Measurements from ENCODE around the gene PRKCA.

The PRKCA gene

GRCh38 chr17:66775271-66775670 is 472.9 kb downstream of the PRKCA start:
- no peak for DNase-seq (ENCODE audit: low read depth in 2 of 2)

DNA sequence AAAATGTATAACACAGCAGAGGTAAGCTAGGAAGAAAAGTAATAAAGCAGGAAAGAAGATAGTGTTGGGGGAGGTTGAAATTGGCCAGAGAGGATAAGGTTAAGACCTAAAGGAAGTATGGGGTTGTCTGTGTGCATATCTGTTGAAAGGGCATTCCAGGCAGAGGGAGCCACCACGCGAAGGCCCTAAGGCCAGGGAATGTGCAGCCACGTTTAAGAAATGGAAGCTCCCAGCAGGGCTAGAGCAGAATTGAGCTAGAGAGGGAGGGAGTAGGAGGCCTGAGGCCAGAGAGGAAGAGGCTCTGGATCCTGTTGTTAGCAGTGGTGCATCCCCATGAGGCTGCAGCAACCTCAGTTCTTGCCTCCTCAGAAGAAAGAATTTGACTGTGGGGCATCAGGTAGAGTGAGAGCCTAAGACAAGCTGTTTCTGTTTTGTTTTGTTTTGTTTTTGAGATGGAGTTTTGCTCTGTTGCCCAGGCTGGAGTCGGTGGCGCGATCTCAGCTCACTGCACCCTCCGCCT is 473.5 kb downstream of the PRKCA start:
- DNase-seq (ENCODE audit: low read depth in 2 of 2) = no peak

- DNase-seq (ENCODE audit: low read depth in 2 of 2) = no peak
Observed at GRCh38 chr17:66776999-66777688, 474.7 kb downstream of the PRKCA start.

- no peak for DNase-seq (ENCODE audit: low read depth in 2 of 2)
Observed at GRCh38 chr17:66777689-66778225, 475.3 kb downstream of the PRKCA start.

GRCh38 chr17:66778531-66779236 is 476.3 kb downstream of the PRKCA start:
- DNase-seq (ENCODE audit: low read depth in 2 of 2) = no peak

- DNase-seq (ENCODE audit: low read depth in 2 of 2) = no peak
Observed at GRCh38 chr17:66779237-66779606, 476.8 kb downstream of the PRKCA start.

GRCh38 chr17:66781135-66781534 is 478.7 kb downstream of the PRKCA start:
- DNase-seq (ENCODE audit: low read depth in 2 of 2) = no peak

DNA sequence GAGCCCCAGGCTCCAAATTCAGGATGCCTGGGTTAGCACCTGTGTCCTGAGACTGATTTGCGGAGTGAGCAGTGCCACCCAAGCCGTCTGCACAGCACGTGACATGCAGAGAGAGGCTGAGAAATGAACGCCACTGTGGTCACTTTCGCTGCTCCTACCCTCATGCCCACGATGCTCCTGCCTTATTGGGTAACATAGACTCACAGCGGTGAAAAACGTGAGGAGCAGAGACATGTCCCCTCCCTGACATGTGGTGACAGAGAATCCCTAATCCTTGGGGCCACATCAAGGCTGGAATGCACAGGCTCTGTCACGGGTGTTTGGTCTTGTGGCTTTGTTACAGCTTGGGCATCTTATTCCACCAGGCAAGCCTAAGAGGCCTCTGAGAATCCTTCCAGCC is 480.4 kb downstream of the PRKCA start:
- no peak for DNase-seq (ENCODE audit: low read depth in 2 of 2)

DNA sequence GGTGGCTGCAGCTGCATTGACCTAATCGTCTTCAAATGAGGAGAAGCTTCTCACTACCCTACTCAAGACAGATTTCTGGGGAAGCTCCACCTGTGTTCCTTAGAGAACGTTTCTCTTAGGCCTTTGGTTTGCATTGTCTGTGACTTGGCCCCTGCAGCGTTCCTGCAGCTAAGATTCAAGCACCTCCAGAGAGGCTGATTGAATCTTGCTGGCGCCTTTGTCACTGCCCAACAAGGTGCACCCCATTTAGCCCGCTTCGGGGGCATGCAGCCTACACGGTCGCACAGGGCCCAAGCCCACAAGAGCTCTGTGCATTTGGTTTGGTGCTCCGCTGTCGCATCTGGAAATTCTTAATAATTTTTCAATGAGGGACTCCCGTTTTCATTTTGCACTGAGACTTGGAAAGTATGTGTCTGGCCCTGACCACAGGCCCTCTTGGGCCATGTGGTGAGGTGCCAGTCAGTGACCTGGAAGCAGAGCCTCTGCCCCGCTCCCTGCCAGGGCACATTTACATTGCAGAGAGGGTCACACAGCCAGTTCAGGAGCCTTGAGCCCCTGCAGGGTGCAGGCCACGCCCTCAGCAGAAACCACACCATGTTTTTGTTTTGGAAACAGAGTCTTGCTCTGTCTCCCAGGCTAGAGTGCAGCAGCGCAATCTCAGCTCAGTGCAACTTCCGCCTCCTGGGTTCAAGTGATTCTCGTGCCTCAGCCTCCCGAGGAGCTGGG is 481.4 kb downstream of the PRKCA start:
- no peak for DNase-seq (ENCODE audit: low read depth in 2 of 2)

- no peak for DNase-seq (ENCODE audit: low read depth in 2 of 2)
Observed at GRCh38 chr17:66784621-66785364, 482.4 kb downstream of the PRKCA start.

GRCh38 chr17:66786107-66786506 is 483.7 kb downstream of the PRKCA start:
- no peak for DNase-seq (ENCODE audit: low read depth in 2 of 2)

GRCh38 chr17:66787914-66788313 is 485.5 kb downstream of the PRKCA start:
- DNase-seq (ENCODE audit: low read depth in 2 of 2) = no peak

DNA sequence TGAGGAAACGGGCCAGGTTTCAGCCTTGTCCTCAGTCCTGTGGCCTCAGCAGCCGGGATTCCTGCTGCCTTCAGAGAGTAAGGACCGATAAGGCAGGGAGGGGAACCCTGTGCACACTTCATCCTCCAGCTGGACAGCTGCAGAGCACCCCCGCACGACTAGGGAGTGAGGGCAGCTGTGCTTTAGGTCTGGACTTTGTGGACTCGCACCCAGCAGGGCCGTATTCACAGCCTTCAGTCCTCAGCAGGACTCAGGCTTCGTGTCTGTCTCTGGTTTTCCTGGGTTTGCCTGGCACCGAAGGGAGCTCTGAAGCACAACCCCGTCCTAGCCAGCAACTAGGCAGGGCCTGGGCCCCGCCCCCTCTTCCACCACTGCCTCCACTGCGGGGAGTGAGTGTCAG is 486.7 kb downstream of the PRKCA start:
- no peak for DNase-seq (ENCODE audit: low read depth in 2 of 2)

- no peak for DNase-seq (ENCODE audit: low read depth in 2 of 2)
Observed at GRCh38 chr17:66789961-66790437, 487.6 kb downstream of the PRKCA start.

DNA sequence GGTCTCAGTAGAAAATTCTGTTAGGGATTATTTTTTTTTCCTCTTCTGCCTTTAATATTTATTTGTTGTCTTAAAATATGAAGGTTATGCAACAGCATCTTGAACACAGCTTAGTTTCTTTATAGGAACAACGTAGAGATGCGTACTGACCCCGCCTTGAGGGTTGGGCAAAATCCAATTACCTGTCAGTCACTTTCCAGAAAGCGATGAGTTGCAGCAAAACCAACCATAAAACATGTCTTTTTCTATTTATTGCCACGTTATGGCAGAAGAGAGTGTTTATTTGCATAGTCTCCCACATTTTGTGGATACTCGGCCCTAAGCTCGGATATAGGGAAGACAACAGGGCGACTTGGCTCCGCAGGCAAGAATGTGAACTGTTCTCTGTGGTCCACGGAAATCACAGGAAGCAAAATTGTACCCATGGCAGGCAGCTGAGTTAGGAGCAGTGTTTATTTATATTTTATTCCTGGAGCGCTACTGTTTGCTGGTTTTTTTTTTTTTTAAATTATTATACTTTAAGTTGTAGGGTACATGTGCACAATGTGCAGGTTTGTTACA is 488.2 kb downstream of the PRKCA start:
- DNase-seq (ENCODE audit: low read depth in 2 of 2) = no peak

DNA sequence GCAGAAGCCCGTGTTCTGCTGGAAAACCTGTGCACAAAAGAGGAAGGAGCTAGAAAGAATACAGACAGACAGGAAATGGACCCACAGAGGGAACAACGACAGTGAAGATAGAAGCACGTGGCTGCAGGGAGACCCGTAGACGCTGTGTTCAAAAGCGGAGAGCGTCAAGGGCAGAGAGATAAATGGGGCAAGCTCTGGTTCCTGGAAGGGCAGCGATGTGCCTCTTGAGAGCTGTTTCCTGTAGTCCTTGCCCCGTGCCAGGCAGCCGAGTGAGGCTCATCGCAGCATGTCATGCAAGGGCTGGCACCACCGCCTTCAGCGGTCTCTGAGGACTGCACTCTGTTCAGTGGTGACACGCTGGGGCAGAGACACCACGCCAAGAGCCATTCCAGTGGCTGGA is 488.9 kb downstream of the PRKCA start:
- DNase-seq (ENCODE audit: low read depth in 2 of 2) = no peak

DNA sequence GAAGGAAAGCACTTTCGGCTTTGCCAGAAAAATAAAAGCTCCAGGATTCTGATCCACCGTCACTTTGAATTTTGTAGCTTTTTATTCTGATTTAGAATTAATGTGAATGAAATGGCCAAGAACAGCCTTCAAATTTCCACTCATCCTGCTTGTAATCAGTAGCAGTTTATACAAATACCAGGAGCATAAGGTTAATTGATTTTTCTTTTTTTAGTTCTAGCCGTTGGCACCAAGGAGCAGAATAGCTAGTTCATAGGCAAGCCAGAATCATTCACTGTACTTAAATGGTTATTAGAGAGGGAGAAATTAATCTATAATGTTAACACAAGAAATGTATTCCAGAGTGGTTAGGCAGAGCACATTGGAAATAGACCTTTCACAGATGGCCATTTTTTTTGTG is 491.4 kb downstream of the PRKCA start:
- DNase-seq (ENCODE audit: low read depth in 2 of 2) = no peak

DNA sequence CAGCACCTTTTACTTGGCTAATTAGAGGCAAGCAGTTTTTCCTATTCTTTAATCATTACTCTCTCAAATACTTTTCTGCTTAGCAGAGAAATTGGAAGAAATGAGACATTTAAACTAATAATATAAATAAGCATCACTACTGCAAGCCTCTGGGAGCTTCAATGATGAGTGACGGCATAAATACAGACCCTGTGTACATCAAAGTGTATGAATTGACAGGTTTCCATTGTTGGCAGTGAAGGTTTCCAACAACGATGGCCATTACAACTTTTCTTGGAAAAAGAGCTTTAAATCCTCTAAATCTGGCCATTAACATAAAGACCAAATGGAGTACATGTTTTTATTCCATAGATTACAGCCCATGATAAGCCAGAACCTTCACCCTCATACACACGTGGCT is 493.1 kb downstream of the PRKCA start:
- no peak for DNase-seq (ENCODE audit: low read depth in 2 of 2)

DNA sequence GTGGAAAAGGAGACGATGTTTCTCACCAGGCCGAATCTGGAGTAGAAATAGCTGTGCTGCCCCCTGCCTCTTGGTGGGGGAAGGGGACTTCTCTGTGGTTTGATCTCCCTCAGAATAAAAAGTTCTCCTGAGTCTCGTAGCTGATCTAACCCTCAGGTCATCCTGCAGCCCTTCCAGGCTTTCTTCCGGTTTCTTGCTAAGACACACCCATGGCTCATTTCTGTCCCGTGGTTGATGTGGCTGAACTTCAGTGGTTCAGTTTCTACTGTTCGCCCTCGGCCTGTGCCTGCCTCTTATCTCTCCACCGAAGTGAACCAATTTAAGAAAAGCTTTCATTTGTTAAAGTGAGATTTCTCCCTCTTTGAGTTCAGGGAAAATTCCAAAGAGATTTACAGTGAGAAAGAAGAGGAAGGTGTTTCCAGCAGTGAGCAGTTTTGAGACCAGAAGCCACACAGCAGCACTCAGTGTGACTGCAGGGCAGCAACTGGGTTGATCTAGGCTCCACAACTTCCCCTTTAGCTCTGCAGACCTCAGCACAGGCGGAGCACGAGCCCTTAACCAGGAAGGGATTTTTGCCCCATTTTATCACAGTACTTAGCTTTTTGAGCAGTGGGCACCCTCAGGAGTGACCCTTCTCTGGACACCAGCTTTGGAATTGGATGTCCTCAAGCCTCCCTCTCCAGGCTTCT is 497.6 kb downstream of the PRKCA start:
- DNase-seq (ENCODE audit: low read depth in 2 of 2) = no peak

DNA sequence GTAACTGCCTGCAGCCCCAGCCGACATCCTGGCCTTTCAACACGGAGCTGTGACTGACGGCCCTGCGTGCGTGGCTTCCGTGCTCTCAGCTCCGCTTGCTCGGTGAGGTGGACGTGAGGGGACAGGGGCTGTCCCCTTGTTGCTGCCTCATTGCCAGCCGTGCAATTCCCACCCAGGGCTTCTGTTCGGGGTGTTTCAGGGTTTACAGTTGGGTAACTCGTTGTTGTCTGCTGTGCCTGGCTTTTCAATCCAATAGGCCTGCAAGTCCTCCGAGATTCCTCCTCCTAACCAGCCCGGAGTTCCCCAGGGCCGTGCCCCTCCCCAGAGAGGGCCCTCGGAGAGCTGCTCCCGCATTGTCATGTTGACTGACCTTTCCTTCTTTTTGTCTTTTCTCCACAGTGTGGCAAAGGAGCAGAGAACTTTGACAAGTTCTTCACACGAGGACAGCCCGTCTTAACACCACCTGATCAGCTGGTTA is 501.1 kb downstream of the PRKCA start:
- DNase-seq (ENCODE audit: low read depth in 2 of 2) = no peak

GRCh38 chr17:66805567-66805966 is 503.2 kb downstream of the PRKCA start:
- DNase-seq (ENCODE audit: low read depth in 2 of 2) = no peak
